Panc1 (cell line): ENCODE data around the gene WDR7.

Source experiments
- CTCF ChIP-seq: fragments of 450-650 bp; IDR thresholded peaks from 2 replicates; pipeline ENCODE4 v1.5.1; 2017; ENCODE audit warnings: mild to moderate bottlenecking
- POLR2AphosphoS5 ChIP-seq: IDR thresholded peaks from 2 replicates; pipeline ENCODE4 v1.6.1; 2012; ENCODE audit warnings: mild to moderate bottlenecking, low read depth, low read length, moderate library complexity
- REST ChIP-seq, 2 experiments: IDR thresholded peaks; 2 replicates each; pipeline ENCODE4 v1.6.1; 2011 to 2012; ENCODE audit warnings: low read depth in 2 of 2, control low read depth in 1 of 2, low read length in 1 of 2, mild to moderate bottlenecking in 1 of 2, moderate library complexity in 1 of 2; ENCODE audit not compliant: insufficient read depth in 1 of 2

- TF ChIP-seq CTCF (no peak), POLR2AphosphoS5 (no peak), REST (IDR thresholded peaks at IDR 0.05; ENCODE audit: insufficient read depth in 1 of 2, low read depth in 2 of 2, low read length in 1 of 2) (no peak)
Observed at GRCh38 chr18:57040175-57040574, 389.0 kb downstream of the WDR7 start.
